Subcutaneous abdominal adipose tissue (tissue), 5 donors: Measurements from ENCODE around the gene LOXL4.
"Not testable (repeated sequence)": the region's sequence is repeated elsewhere in the genome, so short reads cannot be mapped to it uniquely, and the experiment has no call there.

Experiments
- H3K27ac ChIP-seq: one replicate; pipeline ENCODE4 v1.7.0; 2013; ENCODE audit warnings: low read depth, mild to moderate bottlenecking, inconsistent platforms, low read length, moderate library complexity
- H3K27me3 ChIP-seq, 5 donors: one replicate each; pipeline ENCODE4 v1.7.0; 2013; ENCODE audit warnings: low read length in 5 of 5, inconsistent platforms in 1 of 5; ENCODE audit not compliant: control insufficient read depth in 5 of 5, insufficient read depth in 4 of 5
- H3K36me3 ChIP-seq, 5 donors: one replicate each; pipeline ENCODE4 v1.7.0; 2013; ENCODE audit warnings: low read length in 5 of 5; ENCODE audit not compliant: control insufficient read depth in 5 of 5, insufficient read depth in 5 of 5
- H3K4me1 ChIP-seq, 5 donors: one replicate each; pipeline ENCODE4 v1.7.0; 2013; ENCODE audit warnings: low read length in 5 of 5, mild to moderate bottlenecking in 3 of 5, moderate library complexity in 1 of 5; ENCODE audit not compliant: control insufficient read depth in 5 of 5, insufficient read depth in 5 of 5
- H3K4me3 ChIP-seq, 5 donors: one replicate each; pipeline ENCODE4 v1.7.0; 2013; ENCODE audit warnings: low read length in 5 of 5, low read depth in 1 of 5
- H3K9ac ChIP-seq, 5 donors: one replicate each; pipeline ENCODE4 v1.7.0; 2013; ENCODE audit warnings: low read length in 5 of 5, mild to moderate bottlenecking in 4 of 5, moderate library complexity in 3 of 5
- H3K9me3 ChIP-seq, 5 donors: one replicate each; pipeline ENCODE4 v1.7.0; 2013; ENCODE audit warnings: low read length in 5 of 5; ENCODE audit not compliant: control insufficient read depth in 5 of 5
- donor health status: healthy.
- donor health status: healthy.
- donor health status: healthy.
- donor health status: healthy.
- donor health status: healthy.

Gene LOXL4

DNA sequence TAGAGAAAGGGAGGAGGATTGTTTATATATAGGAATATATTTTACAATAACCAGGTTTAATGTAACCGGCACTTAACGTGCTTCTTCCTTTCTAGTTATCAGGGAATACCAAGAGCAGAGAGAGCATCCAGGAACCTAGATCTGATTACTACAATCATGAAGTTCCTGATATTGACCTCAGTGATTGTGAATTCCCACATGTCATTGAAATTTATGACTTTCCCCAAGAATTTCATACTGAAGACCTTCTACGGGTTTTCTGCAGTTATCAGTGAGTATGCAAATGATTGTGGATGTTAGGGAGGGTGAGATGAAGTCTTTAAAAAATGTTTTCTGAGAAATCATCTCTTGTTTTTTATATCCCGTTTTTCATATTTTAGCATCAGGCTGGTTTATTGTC lies 36.6 kb downstream of the LOXL4 start:
- no peak overlapping the region for H3K9ac ChIP-seq
- H3K4me3 ChIP-seq = no peak overlapping the region
- no peak overlapping the region for H3K27ac ChIP-seq
- no peaks in the 10 kb centered on the region for H3K4me1 ChIP-seq
- H3K27me3 ChIP-seq = no peaks in the 10 kb centered on the region
- H3K9me3 ChIP-seq = peaks cover 0 to 5% (median 3%) of the 10 kb centered on the region in 5 donors
- H3K36me3 ChIP-seq = peaks cover 8 to 33% (median 20%) of the 10 kb centered on the region in 5 donors

DNA sequence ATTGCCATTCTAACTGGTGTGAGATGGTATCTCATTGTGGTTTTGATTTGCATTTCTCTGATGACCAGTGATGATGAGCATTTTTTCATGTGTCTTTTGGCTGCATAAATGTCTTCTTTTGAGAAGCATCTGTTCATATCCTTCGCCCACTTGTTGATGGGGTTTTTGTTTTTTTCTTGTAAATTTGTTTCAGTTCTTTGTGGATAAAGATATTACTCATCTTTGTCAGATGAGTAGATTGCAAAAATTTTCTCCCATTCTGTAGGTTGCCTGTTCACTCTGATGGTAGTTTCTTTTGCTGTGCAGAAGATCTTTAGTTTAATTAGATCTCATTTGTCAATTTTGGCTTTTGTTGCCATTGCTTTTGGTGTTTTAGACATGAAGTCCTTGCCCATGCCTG lies 39.7 kb downstream of the LOXL4 start:
- not testable (repeated sequence) for H3K9me3 ChIP-seq, H3K27ac ChIP-seq, H3K27me3 ChIP-seq, H3K4me3 ChIP-seq, H3K9ac ChIP-seq
- H3K36me3 ChIP-seq = peaks cover 0 to 15% (median 2%) of the 10 kb centered on the region in 5 donors
- peaks cover 0 to 11% (median 0%) of the 10 kb centered on the region in 5 donors for H3K4me1 ChIP-seq

DNA sequence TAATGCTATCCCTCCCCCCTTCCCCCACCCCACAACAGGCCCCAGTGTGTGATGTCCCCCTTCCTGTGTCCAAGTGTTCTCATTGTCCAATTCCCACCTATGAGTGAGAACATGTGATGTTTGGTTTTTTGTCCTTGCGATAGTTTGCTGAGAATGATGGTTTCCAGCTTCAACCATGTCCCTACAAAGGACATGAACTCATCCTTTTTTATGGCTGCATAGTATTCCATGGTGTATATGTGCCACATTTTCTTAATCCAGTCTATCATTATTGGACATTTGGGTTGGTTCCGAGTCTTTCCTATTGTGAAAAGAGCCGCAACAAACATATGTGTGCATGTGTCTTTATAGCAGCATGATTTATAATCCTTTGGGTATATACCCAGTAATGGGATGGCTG lies 40.3 kb downstream of the LOXL4 start:
- Histone ChIP-seq H3K4me1 (peaks cover 0 to 11% (median 0%) of the 10 kb centered on the region in 5 donors), H3K36me3 (peaks cover 0 to 15% (median 2%) of the 10 kb centered on the region in 5 donors)
- H3K27me3 ChIP-seq, H3K4me3 ChIP-seq, H3K9ac ChIP-seq, H3K9me3 ChIP-seq, H3K27ac ChIP-seq: not testable (repeated sequence)

DNA sequence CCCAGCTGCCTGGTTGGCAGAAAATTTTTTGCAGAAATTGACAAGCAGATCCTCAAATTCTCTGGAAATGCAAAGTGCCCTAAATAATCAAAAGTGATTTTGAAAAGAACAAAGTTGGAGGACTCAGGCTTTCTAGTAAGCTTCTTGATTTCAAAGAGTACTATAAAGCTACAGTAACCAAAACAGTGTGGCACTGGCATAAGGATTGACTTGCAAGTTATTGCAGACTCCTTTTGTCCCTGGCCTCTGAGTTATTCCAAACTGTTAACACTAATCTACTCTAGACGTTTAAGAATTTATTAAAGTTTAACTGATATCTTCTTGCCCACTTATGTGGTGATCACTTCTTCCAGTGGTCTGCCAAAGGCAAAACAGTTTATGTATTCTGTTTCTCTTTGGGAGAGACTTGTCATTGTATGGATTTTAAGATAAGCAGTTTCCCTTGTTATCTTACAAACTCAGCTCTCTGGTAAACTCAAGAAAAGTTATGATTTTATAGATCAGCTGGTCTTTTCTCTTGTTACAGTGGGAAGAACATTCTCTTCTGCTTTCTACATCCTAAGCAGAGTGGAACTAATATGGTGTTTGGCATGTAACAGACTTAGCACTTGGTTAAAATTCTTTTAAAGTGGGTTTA lies 41.4 kb downstream of the LOXL4 start:
- Histone ChIP-seq H3K27me3 (no peaks in the 10 kb centered on the region), H3K27ac (no peak overlapping the region), H3K9me3 (peaks cover 0 to 7% (median 5%) of the 10 kb centered on the region in 5 donors), H3K36me3 (peaks cover 0 to 13% (median 0%) of the 10 kb centered on the region in 5 donors), H3K4me1 (peaks cover 0 to 11% (median 0%) of the 10 kb centered on the region in 5 donors), H3K4me3 (no peak overlapping the region), H3K9ac (no peak overlapping the region)

DNA sequence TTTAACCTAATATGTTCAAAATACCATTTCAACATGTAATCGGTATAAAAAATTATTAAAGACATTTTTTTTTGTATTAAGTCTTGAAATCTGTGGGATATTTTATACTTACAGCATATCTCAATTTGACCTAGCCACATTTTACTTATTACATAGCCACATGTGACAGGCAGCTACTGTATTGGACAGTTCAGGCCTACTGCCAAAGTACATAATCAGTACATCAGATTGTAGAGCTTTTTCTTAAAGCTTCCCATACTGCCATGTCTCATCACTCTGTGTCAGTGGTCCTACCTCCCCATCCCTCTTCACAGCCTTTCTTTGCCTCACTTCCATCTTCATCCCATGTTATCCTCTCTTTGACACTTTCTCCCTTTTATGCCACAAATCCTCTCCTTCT lies 43.0 kb downstream of the LOXL4 start:
- H3K27ac ChIP-seq = no peak overlapping the region
- H3K4me3 ChIP-seq = no peak overlapping the region
- H3K27me3 ChIP-seq = no peaks in the 10 kb centered on the region
- H3K9me3 ChIP-seq = peaks cover 0 to 7% (median 5%) of the 10 kb centered on the region in 5 donors
- peaks cover 0 to 11% (median 0%) of the 10 kb centered on the region in 5 donors for H3K4me1 ChIP-seq
- peaks cover 0 to 7% (median 0%) of the 10 kb centered on the region in 5 donors for H3K36me3 ChIP-seq
- no peak overlapping the region for H3K9ac ChIP-seq

DNA sequence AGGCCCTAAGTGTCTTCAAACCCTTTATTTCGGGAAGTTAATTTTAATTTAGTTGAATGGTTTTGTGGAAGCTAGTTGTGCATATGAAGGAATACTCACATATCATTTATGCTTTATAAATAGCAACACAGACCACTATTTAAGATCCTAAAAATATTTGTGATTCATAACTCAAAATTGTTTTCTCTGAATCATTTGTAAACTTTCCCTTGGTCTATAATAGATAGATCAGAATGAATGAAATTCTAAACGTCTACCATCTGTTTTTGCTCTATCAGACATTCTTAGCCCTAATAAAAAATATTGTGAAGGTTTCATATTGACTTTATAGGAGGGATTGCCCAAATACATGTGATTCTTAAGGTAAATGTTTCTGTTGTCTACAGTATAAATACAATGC lies 43.5 kb downstream of the LOXL4 start:
- peaks cover 0 to 9% (median 9%) of the 10 kb centered on the region in 5 donors for H3K9me3 ChIP-seq
- no peak overlapping the region for H3K9ac ChIP-seq
- H3K27ac ChIP-seq = no peak overlapping the region
- H3K36me3 ChIP-seq = peaks cover 0 to 7% (median 0%) of the 10 kb centered on the region in 5 donors
- H3K4me3 ChIP-seq = no peak overlapping the region
- no peaks in the 10 kb centered on the region for H3K27me3 ChIP-seq
- H3K4me1 ChIP-seq = peaks cover 0 to 11% (median 0%) of the 10 kb centered on the region in 5 donors

DNA sequence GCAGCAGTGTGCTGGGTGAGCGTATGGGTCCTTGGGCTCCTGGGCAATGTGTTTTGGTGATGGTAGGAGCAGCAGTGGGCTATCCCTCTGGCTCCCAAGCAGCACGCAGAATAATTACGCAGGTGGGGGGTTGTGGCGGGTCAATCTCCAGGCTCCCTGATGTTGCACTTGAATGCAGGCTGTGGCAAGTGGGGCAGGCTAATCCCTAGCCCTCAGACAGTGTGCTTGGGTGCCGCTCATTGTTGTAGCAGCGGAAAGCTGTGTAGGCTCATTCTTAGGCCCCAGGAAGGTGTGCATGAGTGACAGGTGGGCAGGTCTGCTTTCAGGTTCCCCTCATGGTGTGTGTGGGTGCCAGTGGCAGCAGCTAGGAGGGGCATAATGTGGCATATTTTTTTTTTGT lies 44.1 kb downstream of the LOXL4 start:
- H3K4me1 ChIP-seq = peaks cover 0 to 11% (median 0%) of the 10 kb centered on the region in 5 donors
- H3K27me3 ChIP-seq = no peaks in the 10 kb centered on the region
- H3K4me3 ChIP-seq = no peak overlapping the region

DNA sequence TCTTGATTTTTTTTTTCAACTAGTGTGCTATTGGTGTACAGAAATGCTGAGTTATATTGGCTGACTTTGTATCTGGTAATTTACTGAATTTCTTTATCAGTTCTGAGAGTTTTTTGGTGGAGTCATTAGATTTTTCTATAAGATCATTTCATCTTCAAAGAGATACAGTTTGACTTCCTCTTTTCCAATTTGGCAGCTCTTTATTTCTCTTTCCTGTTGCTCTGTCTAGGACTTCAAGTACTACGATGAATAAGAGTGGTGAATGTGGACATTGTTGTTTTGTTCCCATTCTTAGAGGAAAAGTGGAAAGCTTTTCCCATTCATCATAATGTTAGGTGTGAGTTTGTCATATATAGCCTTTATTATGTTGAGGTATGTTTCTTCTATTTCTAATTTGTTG lies 50.2 kb downstream of the LOXL4 start:
- Histone ChIP-seq H3K4me1 (no peaks in the 10 kb centered on the region), H3K4me3 (no peak overlapping the region), H3K9ac (no peak overlapping the region), H3K27me3 (no peaks in the 10 kb centered on the region), H3K27ac (no peak overlapping the region), H3K9me3 (peaks cover 0 to 22% (median 15%) of the 10 kb centered on the region in 5 donors), H3K36me3 (peaks cover 0 to 3% (median 0%) of the 10 kb centered on the region in 5 donors)

More for the DNA sequence above, 44.1 kb downstream of the LOXL4 start:
- H3K36me3 ChIP-seq = peaks cover 0 to 10% (median 0%) of the 10 kb centered on the region in 5 donors
- no peak overlapping the region for H3K27ac ChIP-seq
- H3K9ac ChIP-seq = no peak overlapping the region
- peaks cover 0 to 15% (median 14%) of the 10 kb centered on the region in 5 donors for H3K9me3 ChIP-seq

DNA sequence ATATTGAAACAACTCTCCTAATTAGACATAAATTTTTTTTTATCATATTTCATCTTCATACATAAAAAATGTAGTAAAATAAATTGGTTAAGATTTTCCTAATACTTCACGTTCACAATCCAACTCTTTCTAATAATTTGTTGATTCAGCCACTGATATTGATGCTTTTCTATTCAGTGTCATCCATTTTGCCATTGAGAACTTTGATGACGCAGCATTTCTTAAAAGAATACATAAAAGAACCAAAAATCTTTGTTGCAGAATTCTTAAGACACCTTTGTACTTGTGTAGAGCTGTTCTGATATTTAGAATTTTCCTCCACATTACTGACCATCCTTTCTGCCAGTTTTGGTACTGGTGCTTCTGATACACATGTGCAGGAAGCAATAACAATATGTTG lies 52.6 kb downstream of the LOXL4 start:
- Histone ChIP-seq H3K9me3 (peaks cover 0 to 22% (median 15%) of the 10 kb centered on the region in 5 donors), H3K36me3 (peaks cover 0 to 14% (median 0%) of the 10 kb centered on the region in 5 donors), H3K9ac (no peak overlapping the region), H3K4me1 (no peaks in the 10 kb centered on the region), H3K4me3 (no peak overlapping the region), H3K27ac (no peak overlapping the region), H3K27me3 (no peaks in the 10 kb centered on the region)

DNA sequence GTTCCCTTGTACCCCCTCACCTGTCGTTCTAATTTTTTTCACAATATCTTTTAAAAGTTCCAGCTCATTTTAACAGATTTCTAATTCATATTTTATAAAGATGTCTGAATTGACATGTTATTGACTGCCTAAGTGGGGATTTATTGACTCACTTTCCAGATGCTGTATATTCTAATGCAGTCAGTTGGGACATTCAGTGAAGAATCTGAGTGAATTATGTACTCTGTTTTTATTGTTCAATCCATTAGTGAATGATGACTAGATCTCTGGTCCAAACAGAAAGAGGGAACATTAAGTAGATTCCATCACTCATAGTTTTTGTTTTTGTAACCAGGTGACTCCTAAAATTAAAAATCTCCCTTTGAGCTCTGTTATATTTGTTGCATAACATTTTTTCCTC lies 54.3 kb downstream of the LOXL4 start:
- Histone ChIP-seq H3K9me3 (peaks cover 0 to 13% (median 6%) of the 10 kb centered on the region in 5 donors), H3K27me3 (no peaks in the 10 kb centered on the region), H3K27ac (no peak overlapping the region), H3K9ac (no peak overlapping the region), H3K4me1 (no peaks in the 10 kb centered on the region), H3K4me3 (no peak overlapping the region), H3K36me3 (peaks cover 9 to 24% (median 10%) of the 10 kb centered on the region in 5 donors)
